ENCODE results near the gene SLC35E3. TPM values are rescaled to one million over a fixed set of nuclear protein-coding genes. Genes with fewer than 3 reads are reported as not detected.

The SLC35E3 gene
- total RNA-seq, 4 donors from 2014 or later: 1.3 to 15.1 (median 4.9) TPM

DNA sequence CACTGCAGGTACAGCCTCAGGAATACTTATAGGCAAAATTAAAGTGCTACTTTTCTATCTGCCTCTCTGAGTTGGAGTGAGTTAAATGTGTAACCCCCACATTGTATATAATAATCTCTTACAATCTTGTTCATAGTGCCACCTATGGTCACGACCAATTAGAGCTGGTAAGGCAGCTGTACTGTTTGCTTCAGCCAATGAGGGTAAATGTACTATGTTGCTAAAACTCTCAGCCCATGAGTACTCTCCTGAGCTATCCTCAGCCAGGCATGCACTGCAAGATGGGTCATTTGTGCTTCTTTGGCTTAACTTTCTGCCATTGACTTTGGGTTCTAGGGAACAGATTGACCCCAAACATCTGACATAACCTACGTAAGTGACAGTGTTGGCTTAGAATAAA, 47.0 kb downstream of the SLC35E3 start:
- H3K27me3 ChIP-seq: no peaks in the 10 kb centered on the region
- H3K9me3 ChIP-seq: no peaks in the 10 kb centered on the region
- H3K4me1 ChIP-seq: no peaks in the 10 kb centered on the region
- no peak overlapping the region for H3K27ac ChIP-seq
- 83 to 94% methylated on average over 2 of the region's 2 CpGs for WGBS, 2 donors (ENCODE audit: low coverage in 1 of 2)
- H3K36me3 ChIP-seq: no peaks in the 10 kb centered on the region
- TF ChIP-seq POLR2AphosphoS5 (IDR thresholded peaks at IDR 0.05) (no peak), EP300 (IDR thresholded peaks at IDR 0.05) (no peak), POLR2A (IDR thresholded peaks at IDR 0.05) (no peak), CTCF (IDR thresholded peaks at IDR 0.05) (no peak)
- H3K4me3 ChIP-seq: no peak overlapping the region
- ATAC-seq: no peak

DNA sequence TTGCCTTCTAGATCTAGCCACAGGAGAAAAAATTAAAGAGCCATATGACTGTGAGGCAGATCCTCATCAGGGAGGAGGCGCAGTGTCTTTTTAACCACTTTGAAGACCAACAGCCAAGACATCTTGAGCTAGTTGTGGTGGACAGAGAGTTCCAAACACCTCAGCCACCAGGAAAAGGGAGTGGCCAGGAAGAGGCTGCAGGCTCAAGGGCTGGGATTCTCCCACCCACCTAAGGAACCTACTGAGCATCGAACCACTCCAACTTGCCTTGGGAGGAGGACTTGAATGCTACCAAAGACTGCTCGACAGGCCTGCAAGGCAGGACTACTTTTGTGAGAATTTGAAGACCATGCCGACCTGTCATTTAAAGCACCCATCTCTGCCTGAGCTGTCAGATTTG, 47.5 kb downstream of the SLC35E3 start:
- Histone ChIP-seq H3K4me3 (no peak overlapping the region), H3K27me3 (no peaks in the 10 kb centered on the region), H3K9me3 (no peaks in the 10 kb centered on the region), H3K27ac (no peak overlapping the region), H3K36me3 (no peaks in the 10 kb centered on the region), H3K4me1 (no peaks in the 10 kb centered on the region)
- ATAC-seq: no peak
- WGBS, 2 donors (ENCODE audit: low coverage in 1 of 2): 75 to 100% methylated on average over 1 to 4 of the region's 4 CpGs
- TF ChIP-seq EP300 (IDR thresholded peaks at IDR 0.05) (no peak), CTCF (IDR thresholded peaks at IDR 0.05) (no peak), POLR2AphosphoS5 (IDR thresholded peaks at IDR 0.05) (no peak), POLR2A (IDR thresholded peaks at IDR 0.05) (no peak)

- no peaks in the 10 kb centered on the region for H3K4me1 ChIP-seq
- H3K9me3 ChIP-seq: no peaks in the 10 kb centered on the region
- no peaks in the 10 kb centered on the region for H3K36me3 ChIP-seq
- ATAC-seq: no peak
- H3K4me3 ChIP-seq: no peak overlapping the region
- H3K27me3 ChIP-seq: no peaks in the 10 kb centered on the region
- TF ChIP-seq CTCF (IDR thresholded peaks at IDR 0.05) (no peak), EP300 (IDR thresholded peaks at IDR 0.05) (no peak), POLR2AphosphoS5 (IDR thresholded peaks at IDR 0.05) (no peak)
- WGBS, 2 donors (ENCODE audit: low coverage in 1 of 2): 97 to 100% methylated on average over 3 of the region's 4 CpGs
- H3K27ac ChIP-seq: no peak overlapping the region
Measured at GRCh38 chr12:68793975-68794652, 48.1 kb downstream of the SLC35E3 start.

GRCh38 chr12:68794653-68795251, 48.8 kb downstream of the SLC35E3 start:
- Histone ChIP-seq H3K4me1 (no peaks in the 10 kb centered on the region), H3K27me3 (no peaks in the 10 kb centered on the region), H3K9me3 (no peaks in the 10 kb centered on the region), H3K4me3 (no peak overlapping the region), H3K27ac (no peak overlapping the region), H3K36me3 (no peaks in the 10 kb centered on the region)
- no peak for ATAC-seq
- 77 to 100% methylated on average over 1 to 3 of the region's 3 CpGs for WGBS, 2 donors (ENCODE audit: low coverage in 1 of 2)
- TF ChIP-seq CTCF (IDR thresholded peaks at IDR 0.05): no peak
- no peak for TF ChIP-seq POLR2AphosphoS5 (IDR thresholded peaks at IDR 0.05)
- TF ChIP-seq POLR2A (IDR thresholded peaks at IDR 0.05): no peak

DNA sequence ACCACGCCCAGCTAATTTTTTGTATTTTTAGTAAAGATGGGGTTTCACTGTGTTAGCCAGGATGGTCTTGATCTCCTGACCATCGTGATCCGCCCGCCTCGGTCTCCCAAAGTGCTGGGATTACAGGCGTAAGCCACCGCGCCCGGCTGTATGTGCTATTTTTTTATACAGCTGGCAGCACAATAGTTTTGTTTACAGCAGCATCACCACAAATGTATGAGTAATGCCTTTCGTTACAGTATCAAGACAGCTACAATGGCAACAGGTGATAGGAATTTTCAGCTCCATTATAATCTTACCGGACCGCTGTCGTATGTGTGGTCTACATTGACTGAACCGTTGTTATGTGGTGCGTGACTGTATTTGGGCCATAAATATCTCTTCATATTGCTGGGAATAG, 50.4 kb downstream of the SLC35E3 start:
- H3K36me3 ChIP-seq: no peaks in the 10 kb centered on the region
- no peaks in the 10 kb centered on the region for H3K9me3 ChIP-seq
- 93 to 100% methylated on average over 4 to 14 of the region's 15 CpGs for WGBS, 2 donors (ENCODE audit: low coverage in 1 of 2)
- no peak overlapping the region for H3K4me3 ChIP-seq
- no peaks in the 10 kb centered on the region for H3K4me1 ChIP-seq
- H3K27me3 ChIP-seq: no peaks in the 10 kb centered on the region
- H3K27ac ChIP-seq: no peak overlapping the region
- no peak for TF ChIP-seq EP300 (IDR thresholded peaks at IDR 0.05)
- TF ChIP-seq CTCF (IDR thresholded peaks at IDR 0.05): no peak
- no peak for TF ChIP-seq POLR2AphosphoS5 (IDR thresholded peaks at IDR 0.05)
- TF ChIP-seq POLR2A (IDR thresholded peaks at IDR 0.05): no peak
- no peak for ATAC-seq
